CD14-positive monocyte (primary cell): ENCODE data around the gene CBX2. TPM values are rescaled to one million over a fixed set of nuclear protein-coding genes. Genes with fewer than 3 reads are reported as not detected.

ENCODE experiments used
- DNase-seq, 3 donors: peaks; one replicate each; pipeline ENCODE4 v3.0.0-alpha.2; 2011 to 2022
- H2AFZ ChIP-seq: 2 replicates; pipeline ENCODE4 v1.6.0; 2012; ENCODE audit warnings: mild to moderate bottlenecking, low read depth, low read length, inconsistent platforms; ENCODE audit not compliant: insufficient read depth, poor library complexity, severe bottlenecking
- H3K27ac ChIP-seq, 2 donors: 1 replicate in 1 of 2; 2 replicates in 1 of 2; pipeline ENCODE4 v1.5.1; 2012 to 2013; ENCODE audit warnings: low read length in 2 of 2, control low read depth in 1 of 2, inconsistent platforms in 1 of 2, low read depth in 1 of 2, mild to moderate bottlenecking in 1 of 2
- H3K27me3 ChIP-seq, 2 donors: one replicate each; pipeline versions ENCODE4 v1.6.0 to v1.6.1; 2011 to 2013; ENCODE audit warnings: low read length in 2 of 2; ENCODE audit not compliant: control insufficient read depth in 2 of 2, insufficient read depth in 2 of 2
- H3K36me3 ChIP-seq, 2 donors: replicated peaks in 1 of 2; 1 replicate in 1 of 2; 2 replicates in 1 of 2; pipeline versions ENCODE4 v1.5.1 to v1.6.1; 2012 to 2013; ENCODE audit warnings: low read length in 2 of 2, control low read depth in 1 of 2, inconsistent platforms in 1 of 2, mild to moderate bottlenecking in 1 of 2; ENCODE audit not compliant: insufficient read depth in 2 of 2, control insufficient read depth in 1 of 2
- H3K4me1 ChIP-seq, 2 donors: 1 replicate in 1 of 2; 2 replicates in 1 of 2; pipeline versions ENCODE4 v1.5.1 to v1.6.1; 2012 to 2013; ENCODE audit warnings: low read length in 2 of 2, control low read depth in 1 of 2, inconsistent platforms in 1 of 2, mild to moderate bottlenecking in 1 of 2, moderate library complexity in 1 of 2; ENCODE audit not compliant: insufficient read depth in 2 of 2, control insufficient read depth in 1 of 2
- H3K4me2 ChIP-seq: replicated peaks from 2 replicates; pipeline ENCODE3; 2012; ENCODE audit warnings: low read length, moderate library complexity, mild to moderate bottlenecking; ENCODE audit not compliant: poor library complexity, severe bottlenecking; ENCODE audit errors: extremely low read depth
- H3K4me3 ChIP-seq, 3 experiments: fragments of 200-600 bp in 1 of 3; sonication (generic) in 1 of 3; replicated peaks in 1 of 3; 1 replicate in 2 of 3; 2 replicates in 1 of 3; pipeline ENCODE4 v1.5.1; 2011 to 2013; ENCODE audit warnings: low read length in 3 of 3, mild to moderate bottlenecking in 3 of 3, control low read depth in 2 of 3, low read depth in 2 of 3, inconsistent platforms in 1 of 3, moderate library complexity in 1 of 3
- H3K79me2 ChIP-seq: 2 replicates; pipeline ENCODE4 v1.6.0; 2012; ENCODE audit warnings: mild to moderate bottlenecking, control low read depth, inconsistent platforms, low read length, moderate library complexity; ENCODE audit not compliant: insufficient read depth
- H3K9ac ChIP-seq: 2 replicates; pipeline ENCODE4 v1.6.0; 2017; ENCODE audit warnings: low read length, mild to moderate bottlenecking; ENCODE audit not compliant: insufficient read depth, poor library complexity, severe bottlenecking
- H3K9me3 ChIP-seq, 2 donors: replicated peaks in 1 of 2; 1 replicate in 1 of 2; 2 replicates in 1 of 2; pipeline versions ENCODE4 v1.5.1 to v1.6.1; 2012 to 2013; ENCODE audit warnings: low read length in 2 of 2, control low read depth in 1 of 2; ENCODE audit not compliant: control insufficient read depth in 1 of 2, insufficient read depth in 1 of 2
- H4K20me1 ChIP-seq: 2 replicates; pipeline ENCODE4 v1.6.0; 2012; ENCODE audit warnings: mild to moderate bottlenecking, low read length, control low read depth, moderate library complexity; ENCODE audit not compliant: insufficient read depth
- H3K27ac Mint-ChIP-seq, 7 donors: one replicate each; pipeline ENCODE4 v1.8.0; 2020; ENCODE audit warnings: mild to moderate bottlenecking in 7 of 7, mixed read lengths in 7 of 7, moderate library complexity in 6 of 7, inconsistent platforms in 2 of 7
- H3K27me3 Mint-ChIP-seq, 3 donors: one replicate each; pipeline ENCODE4 v1.8.0; 2021 to 2022; ENCODE audit warnings: low read depth in 3 of 3, mild to moderate bottlenecking in 3 of 3, mixed read lengths in 3 of 3, moderate library complexity in 3 of 3, inconsistent platforms in 1 of 3
- H3K36me3 Mint-ChIP-seq, 2 donors: one replicate each; pipeline ENCODE4 v1.8.0; 2020; ENCODE audit warnings: mixed read lengths in 2 of 2, inconsistent platforms in 1 of 2, mild to moderate bottlenecking in 1 of 2
- H3K4me1 Mint-ChIP-seq: one replicate; pipeline ENCODE4 v1.8.0; 2020; ENCODE audit warnings: mild to moderate bottlenecking, mixed read lengths
- H3K4me3 Mint-ChIP-seq, 2 donors: one replicate each; pipeline ENCODE4 v1.8.0; 2020; ENCODE audit warnings: mild to moderate bottlenecking in 2 of 2, mixed read lengths in 2 of 2, moderate library complexity in 1 of 2
- H3K9me3 Mint-ChIP-seq, 7 donors: one replicate each; pipeline ENCODE4 v1.8.0; 2020 to 2022; ENCODE audit warnings: mixed read lengths in 7 of 7, mild to moderate bottlenecking in 6 of 7, moderate library complexity in 6 of 7, inconsistent platforms in 2 of 7
- CTCF ChIP-seq: fragments of 200-600 bp; IDR thresholded peaks from one replicate; pipeline ENCODE4 v1.8.0; 2022; ENCODE audit warnings: antibody characterized with exemption, mild to moderate bottlenecking
- WGBS: methylation state at CpG from one replicate; pipeline ENCODE4 v1.1.5; 2013; ENCODE audit warnings: missing lambda C conversion rate; ENCODE audit not compliant: insufficient coverage; 5-methylcytosine and 5-hydroxymethylcytosine counted together
- intact Hi-C, 2 donors: fragments of 100-400 bp; cut with micrococcal nuclease; formaldehyde crosslinking; loops; one replicate each; pipeline versions ENCODE4 v1.15.0 to v1.15.1; 2023
- polyA plus RNA-seq, 3 donors: library from polyadenylated mRNA; depleted of rRNA in 1 of 3; unstranded in 2 of 3; stranded (reverse) in 1 of 3; fragments of 300-500 nt in 2 of 3; fragments of >200 nt in 1 of 3; fragmentation: Illumina TruSeq in 2 of 3; gene quantifications; 1 replicate in 2 of 3; 2 replicates in 1 of 3; pipeline ENCODE4 v1.2.3, GENCODE V29; 2012 to 2021

CBX2 gene
- polyA plus RNA-seq, 3 donors = 0.09 to 0.95 TPM; not detected in 1

GRCh38 chr17:79779661-79780365, 1.9 kb downstream of the CBX2 start:
- H3K4me1 Mint-ChIP-seq = peaks cover 37% of the 10 kb centered on the region
- no peak overlapping the region for H3K27ac ChIP-seq
- H3K27me3 Mint-ChIP-seq = peaks cover 52 to 73% (median 64%) of the 10 kb centered on the region in 3 donors
- H3K9me3 ChIP-seq = no peaks in the 10 kb centered on the region
- peaks cover 16 to 63% of the 10 kb centered on the region in 2 donors for H3K27me3 ChIP-seq
- peaks cover 28 to 32% of the 10 kb centered on the region in 2 donors for H3K4me1 ChIP-seq
- no peak overlapping the region for H3K4me3 ChIP-seq
- no peak for DNase-seq
- H3K27ac Mint-ChIP-seq = no peak overlapping the region
- H3K9ac ChIP-seq = no peak overlapping the region
- H3K4me3 Mint-ChIP-seq = peak overlapping the region; percentile 16 to 44
- WGBS = 80% methylated on average over 9 of the region's 10 CpGs
- H3K4me2 ChIP-seq = no peak overlapping the region
- no peak for TF ChIP-seq CTCF
- H3K9me3 Mint-ChIP-seq = peaks cover 0 to 6% (median 3%) of the 10 kb centered on the region in 7 donors
- intact Hi-C loops = no loop called here
- no peaks in the 10 kb centered on the region for H3K79me2 ChIP-seq
- H4K20me1 ChIP-seq = no peaks in the 10 kb centered on the region
- H3K36me3 Mint-ChIP-seq = peaks cover 8 to 12% of the 10 kb centered on the region in 2 donors
- no peak overlapping the region for H2AFZ ChIP-seq
- H3K36me3 ChIP-seq = no peaks in the 10 kb centered on the region

- Histone ChIP-seq H3K27me3 (peaks cover 10 to 51% of the 10 kb centered on the region in 2 donors), H3K9ac (no peak overlapping the region), H3K9me3 (no peaks in the 10 kb centered on the region), H3K4me1 (peaks cover 28 to 32% of the 10 kb centered on the region in 2 donors), H3K4me3 (peak overlapping the region in 1 of 3 experiments; percentile 28), H3K4me2 (peak overlapping the region; percentile 42), H3K79me2 (no peaks in the 10 kb centered on the region), H3K27ac (no peak overlapping the region), H3K36me3 (no peaks in the 10 kb centered on the region), H4K20me1 (no peaks in the 10 kb centered on the region), H2AFZ (no peak overlapping the region)
- TF ChIP-seq CTCF = no peak
- peaks cover 37% of the 10 kb centered on the region for H3K4me1 Mint-ChIP-seq
- intact Hi-C loops = no loop called here
- peaks cover 12% of the 10 kb centered on the region in 2 donors for H3K36me3 Mint-ChIP-seq
- H3K9me3 Mint-ChIP-seq = peaks cover 0 to 6% (median 3%) of the 10 kb centered on the region in 7 donors
- DNase-seq = no peak
- peak overlapping the region in 1 of 2 donors; percentile 69 for H3K4me3 Mint-ChIP-seq
- H3K27me3 Mint-ChIP-seq = peaks cover 44 to 59% (median 54%) of the 10 kb centered on the region in 3 donors
- peak overlapping the region in 1 of 7 donors; percentile 29 for H3K27ac Mint-ChIP-seq
- WGBS = 8% methylated on average over 7 of the region's 12 CpGs
Measured at GRCh38 chr17:79781012-79781650, 3.2 kb downstream of the CBX2 start.
